HepG2 (cell line): ENCODE data around the gene NFATC4. TPM values are rescaled to one million over a fixed set of nuclear protein-coding genes. Genes with fewer than 3 reads are reported as not detected.

ENCODE experiments used
- ATAC-seq: fragments of 200-7000 bp; cut with Tn5 transposase; 3 replicates; pipeline ENCODE4 v1.9.1; 2020; ENCODE audit warnings: mild to moderate bottlenecking, moderate library complexity
- BruUV-seq: library from RNA; stranded (reverse); fragments of 400-500 nt; replicated peaks from 2 replicates; lab custom pipeline; 2021; lab: Mats Ljungman, UMichigan
- CTCF ChIA-PET: fragments of 300-600 bp; formaldehyde crosslinking; extraction: SDS; loops from one replicate; lab custom pipeline; 2021; ENCODE audit warnings: low total read pairs, inconsistent platforms, low intra/inter-chr PET ratio; lab: Yijun Ruan, JAX
- POLR2A ChIA-PET: fragments of 350-600 bp; sonication (Branson Sonifier 250); formaldehyde crosslinking; loops from one replicate; lab custom pipeline; 2020; ENCODE audit warnings: antibody characterized with exemption, inconsistent platforms; lab: Yijun Ruan, JAX
- DNase-seq: peaks from one replicate; pipeline ENCODE4 v3.0.0-alpha.2; 2015; ENCODE audit warnings: low spot score
- FAIRE-seq: peaks from 3 replicates; lab custom pipeline; 2011; peaks lifted over from hg19 to GRCh38; lab: Jason Lieb, UNC
- H2AFZ ChIP-seq: one replicate; pipeline ENCODE4 v1.6.1; 2011; ENCODE audit warnings: low read length, inconsistent platforms
- H3K27ac ChIP-seq: fragments of 300-600 bp; 3 replicates; pipeline ENCODE4 v1.8.0; 2011; ENCODE audit warnings: mixed run types, mild to moderate bottlenecking, mixed read lengths, low read length, inconsistent platforms; ENCODE audit not compliant: insufficient read depth; ENCODE audit errors: extremely low read length
- H3K27me3 ChIP-seq, 2 experiments: fragments of 200-600 bp in 1 of 2; 2 replicates in 1 of 2; 3 replicates in 1 of 2; pipeline versions ENCODE4 v1.6.0 to v1.8.0; 2011; ENCODE audit warnings: low read length in 2 of 2, mild to moderate bottlenecking in 2 of 2, moderate library complexity in 2 of 2, inconsistent platforms in 1 of 2; ENCODE audit not compliant: insufficient read depth in 2 of 2, control insufficient read depth in 1 of 2
- H3K36me3 ChIP-seq, 2 experiments: fragments of 200-600 bp in 1 of 2; replicated peaks in 1 of 2; 2 replicates in 1 of 2; 3 replicates in 1 of 2; pipeline versions ENCODE4 v1.5.1 to v1.8.0; 2011; ENCODE audit warnings: low read length in 2 of 2, inconsistent platforms in 1 of 2; ENCODE audit not compliant: insufficient read depth in 2 of 2, control insufficient read depth in 1 of 2
- H3K4me1 ChIP-seq: 2 replicates; pipeline ENCODE4 v1.5.1; 2012; ENCODE audit warnings: low read length, inconsistent platforms; ENCODE audit not compliant: insufficient read depth
- H3K4me2 ChIP-seq: 2 replicates; pipeline ENCODE4 v1.6.0; 2011; ENCODE audit warnings: low read depth, low read length, inconsistent platforms
- H3K4me3 ChIP-seq, 3 experiments: fragments of 200-600 bp in 1 of 3; sonication (generic), shearing (Covaris generic) in 1 of 3; replicated peaks in 1 of 3; 2 replicates each; pipeline ENCODE4 v1.5.1; 2011 to 2016; ENCODE audit warnings: low read length in 3 of 3, inconsistent platforms in 2 of 3, low read depth in 2 of 3, mild to moderate bottlenecking in 2 of 3, control low read depth in 1 of 3, mixed read lengths in 1 of 3; ENCODE audit not compliant: insufficient read depth in 1 of 3
- H3K79me2 ChIP-seq: one replicate; pipeline ENCODE4 v1.6.1; 2011; ENCODE audit warnings: low read length, inconsistent platforms; ENCODE audit not compliant: insufficient read depth
- H3K9ac ChIP-seq: 2 replicates; pipeline ENCODE4 v1.6.0; 2011; ENCODE audit warnings: mild to moderate bottlenecking, low read depth, low read length, inconsistent platforms; ENCODE audit not compliant: insufficient read depth
- H3K9me3 ChIP-seq: 2 replicates; pipeline ENCODE4 v1.5.1; 2012; ENCODE audit warnings: mild to moderate bottlenecking, low read length
- H4K20me1 ChIP-seq: 2 replicates; pipeline ENCODE4 v1.6.0; 2011; ENCODE audit warnings: inconsistent platforms, mild to moderate bottlenecking, low read length, moderate library complexity; ENCODE audit not compliant: insufficient read depth
- FLYWCH1 ChIP-seq: sonication (generic); formaldehyde crosslinking; IDR thresholded peaks from 2 replicates; pipeline ENCODE4 v1.8.1; 2023; ENCODE audit warnings: mild to moderate bottlenecking, missing genetic modification reagents
- MAFF ChIP-seq: IDR thresholded peaks from 2 replicates; pipeline ENCODE4 v1.6.1; 2011; ENCODE audit warnings: low read depth, low read length, improper control_type of control experiment
- NFE2L1 ChIP-seq: sonication (generic); formaldehyde crosslinking; IDR thresholded peaks from 2 replicates; pipeline ENCODE4 v1.4.0; 2020; ENCODE audit warnings: missing genetic modification reagents, mild to moderate bottlenecking, borderline replicate concordance
- RXRA ChIP-seq: sonication (generic); formaldehyde crosslinking; IDR thresholded peaks from 2 replicates; pipeline ENCODE4 v1.5.1; 2020; ENCODE audit warnings: missing genetic modification reagents
- ZNF180 ChIP-seq: sonication (generic); formaldehyde crosslinking; IDR thresholded peaks from 2 replicates; pipeline ENCODE4 v1.4.0; 2020; ENCODE audit warnings: low read depth, missing genetic modification reagents, borderline replicate concordance
- WGBS: methylation state at CpG from one replicate; pipeline ENCODE4 v1.1.6; 2017; ENCODE audit warnings: low lambda C conversion rate; 5-methylcytosine and 5-hydroxymethylcytosine counted together
- in situ Hi-C: cut with HindIII; loops from 2 replicates; pipeline ENCODE4 v1.10.0; 2017; ENCODE audit warnings: low pct_unique_long_range_greater_than_20kb; ENCODE audit not compliant: extremely low pct_ligation_motif_present
- intact Hi-C: fragments of 100-400 bp; cut with micrococcal nuclease; formaldehyde crosslinking; loops from one replicate; pipeline ENCODE4 v1.10.0; 2022; ENCODE audit not compliant: unreplicated experiment
- polyA plus RNA-seq, 8 experiments: library from polyadenylated mRNA; depleted of rRNA in 3 of 8; stranded (reverse) in 7 of 8; unstranded in 1 of 8; fragments of >200 nt; fragmentation: Illumina TruSeq in 4 of 8; extraction: Trizol in 4 of 8; gene quantifications; 2 replicates each; pipeline versions ENCODE4 v1.2.1 to v1.2.3, GENCODE V29; 2011 to 2016; ENCODE audit warnings: low read depth in 4 of 8, missing spikeins in 1 of 8, mixed read lengths in 1 of 8; ENCODE audit not compliant: insufficient read depth in 1 of 8
- total RNA-seq, 5 experiments: library from RNA; depleted of rRNA; stranded (reverse); fragments of >200 nt; fragmentation: Illumina TruSeq; extraction: Trizol; gene quantifications; 2 replicates each; pipeline ENCODE4 v1.2.3, GENCODE V29; 2016; ENCODE audit warnings: low read depth in 1 of 5
- TF ChIP-seq, protein P1 (sequence below): sonication (generic); formaldehyde crosslinking; IDR thresholded peaks from 2 replicates; pipeline ENCODE4 v1.5.1; 2020; ENCODE audit warnings: mild to moderate bottlenecking, missing genetic modification reagents, moderate library complexity

NFATC4 gene
- total and polyA plus RNA-seq, 2 of the 13 experiments (the other 11 are each of a cell fraction or from before 2014, with no cell fraction given): 0.04 to 0.15 TPM

DNA sequence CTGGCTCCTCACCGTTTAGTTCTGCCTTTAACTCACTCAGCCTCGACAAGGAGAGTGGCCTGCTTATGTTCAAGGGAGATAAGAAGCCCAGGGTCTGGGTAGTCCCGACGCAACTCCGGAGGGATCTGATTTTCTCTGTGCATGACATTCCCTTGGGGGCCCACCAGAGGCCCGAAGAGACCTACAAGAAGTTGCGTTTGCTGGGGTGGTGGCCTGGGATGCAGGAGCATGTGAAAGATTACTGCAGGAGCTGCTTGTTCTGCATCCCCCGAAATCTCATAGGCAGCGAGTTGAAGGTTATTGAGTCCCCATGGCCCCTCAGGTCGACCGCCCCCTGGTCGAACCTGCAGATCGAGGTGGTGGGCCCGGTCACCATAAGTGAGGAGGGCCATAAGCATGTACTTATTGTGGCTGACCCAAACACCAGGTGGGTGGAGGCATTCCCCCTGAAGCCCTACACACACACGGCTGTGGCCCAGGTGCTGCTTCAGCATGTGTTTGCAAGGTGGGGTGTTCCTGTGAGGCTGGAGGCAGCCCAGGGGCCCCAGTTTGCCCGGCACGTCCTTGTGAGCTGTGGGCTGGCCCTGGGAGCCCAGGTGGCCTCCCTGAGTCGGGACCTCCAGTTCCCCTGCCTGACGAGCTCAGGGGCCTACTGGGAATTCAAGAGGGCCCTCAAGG is 48.4 kb downstream of the NFATC4 start (continued):
- no peak for TF ChIP-seq MAFF

DNA sequence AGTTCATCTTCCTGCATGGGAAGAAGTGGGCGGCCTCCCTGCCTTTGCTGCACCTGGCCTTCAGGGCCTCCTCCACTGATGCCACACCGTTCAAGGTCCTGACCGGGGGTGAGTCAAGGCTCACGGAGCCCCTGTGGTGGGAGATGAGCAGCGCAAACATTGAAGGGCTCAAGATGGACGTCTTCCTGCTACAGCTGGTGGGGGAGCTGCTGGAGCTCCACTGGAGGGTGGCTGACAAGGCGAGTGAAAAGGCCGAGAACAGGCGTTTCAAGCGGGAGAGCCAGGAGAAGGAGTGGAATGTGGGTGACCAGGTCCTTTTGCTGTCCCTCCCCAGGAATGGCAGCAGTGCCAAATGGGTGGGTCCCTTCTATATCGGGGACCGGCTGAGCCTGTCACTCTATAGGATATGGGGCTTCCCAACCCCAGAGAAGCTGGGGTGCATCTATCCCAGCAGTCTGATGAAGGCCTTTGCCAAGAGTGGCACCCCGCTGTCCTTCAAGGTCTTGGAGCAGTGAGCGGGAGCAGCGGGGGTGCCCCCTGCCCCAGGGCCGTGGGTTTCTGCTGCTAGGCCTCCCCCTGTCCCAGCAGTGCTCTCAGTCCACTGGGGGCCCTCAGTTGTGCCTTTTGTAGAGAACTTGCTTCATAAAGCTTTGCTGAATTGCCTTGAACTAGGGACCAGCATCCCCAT is 49.1 kb downstream of the NFATC4 start:
- no peak; the same call in 2 of the 3 replicates for ATAC-seq
- in situ Hi-C loops (no loop called here), intact Hi-C loops (no loop called here)
- POLR2A ChIA-PET: interaction anchor here (2.3 to 6.6 kb wide), 2 partner anchors 7 to 14 kb away, joined by 6 to 46 read pairs; partner anchors contain the start of genes CBLN3 and KHNYN
- H2AFZ ChIP-seq: no peak overlapping the region
- BruUV-seq: TSS peak; percentile 39
- peaks cover 0 to 7% of the 10 kb centered on the region in 2 experiments; a peak in 1 of 5 replicates for H3K27me3 ChIP-seq
- TF ChIP-seq RXRA (CRISPR knock-in tag) (no peak), ZNF180 (CRISPR knock-in tag) (no peak), NFE2L1 (CRISPR knock-in tag) (0 out of 2 replicates have a peak, but pooled peaks have one; percentile 20), FLYWCH1 (CRISPR knock-in tag) (0 out of 2 replicates have a peak, but pooled peaks have one; percentile 51)
- TF ChIP-seq, protein P1, sequence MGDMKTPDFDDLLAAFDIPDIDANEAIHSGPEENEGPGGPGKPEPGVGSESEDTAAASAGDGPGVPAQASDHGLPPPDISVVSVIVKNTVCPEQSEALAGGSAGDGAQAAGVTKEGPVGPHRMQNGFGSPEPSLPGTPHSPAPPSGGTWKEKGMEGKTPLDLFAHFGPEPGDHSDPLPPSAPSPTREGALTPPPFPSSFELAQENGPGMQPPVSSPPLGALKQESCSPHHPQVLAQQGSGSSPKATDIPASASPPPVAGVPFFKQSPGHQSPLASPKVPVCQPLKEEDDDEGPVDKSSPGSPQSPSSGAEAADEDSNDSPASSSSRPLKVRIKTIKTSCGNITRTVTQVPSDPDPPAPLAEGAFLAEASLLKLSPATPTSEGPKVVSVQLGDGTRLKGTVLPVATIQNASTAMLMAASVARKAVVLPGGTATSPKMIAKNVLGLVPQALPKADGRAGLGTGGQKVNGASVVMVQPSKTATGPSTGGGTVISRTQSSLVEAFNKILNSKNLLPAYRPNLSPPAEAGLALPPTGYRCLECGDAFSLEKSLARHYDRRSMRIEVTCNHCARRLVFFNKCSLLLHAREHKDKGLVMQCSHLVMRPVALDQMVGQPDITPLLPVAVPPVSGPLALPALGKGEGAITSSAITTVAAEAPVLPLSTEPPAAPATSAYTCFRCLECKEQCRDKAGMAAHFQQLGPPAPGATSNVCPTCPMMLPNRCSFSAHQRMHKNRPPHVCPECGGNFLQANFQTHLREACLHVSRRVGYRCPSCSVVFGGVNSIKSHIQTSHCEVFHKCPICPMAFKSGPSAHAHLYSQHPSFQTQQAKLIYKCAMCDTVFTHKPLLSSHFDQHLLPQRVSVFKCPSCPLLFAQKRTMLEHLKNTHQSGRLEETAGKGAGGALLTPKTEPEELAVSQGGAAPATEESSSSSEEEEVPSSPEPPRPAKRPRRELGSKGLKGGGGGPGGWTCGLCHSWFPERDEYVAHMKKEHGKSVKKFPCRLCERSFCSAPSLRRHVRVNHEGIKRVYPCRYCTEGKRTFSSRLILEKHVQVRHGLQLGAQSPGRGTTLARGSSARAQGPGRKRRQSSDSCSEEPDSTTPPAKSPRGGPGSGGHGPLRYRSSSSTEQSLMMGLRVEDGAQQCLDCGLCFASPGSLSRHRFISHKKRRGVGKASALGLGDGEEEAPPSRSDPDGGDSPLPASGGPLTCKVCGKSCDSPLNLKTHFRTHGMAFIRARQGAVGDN (CRISPR knock-in tag): peak; percentile 17
- H3K27ac ChIP-seq: no peak overlapping the region
- no peaks in the 10 kb centered on the region for H3K9me3 ChIP-seq
- no peaks in the 10 kb centered on the region for H3K79me2 ChIP-seq
- H4K20me1 ChIP-seq: no peaks in the 10 kb centered on the region
- H3K4me3 ChIP-seq: no peak overlapping the region
- no peak overlapping the region for H3K4me2 ChIP-seq
- H3K9ac ChIP-seq: no peak overlapping the region
- CTCF ChIA-PET: no interaction called here
- FAIRE-seq: no peak
- no peaks in the 10 kb centered on the region for H3K4me1 ChIP-seq
- no peak for DNase-seq
- H3K36me3 ChIP-seq: no peaks in the 10 kb centered on the region
- 64% methylated on average over 16 of the region's 16 CpGs for WGBS
